Activated CD8-positive, alpha-beta memory T cell treated with anti-CD3 and anti-CD28 coated beads for 4 hours (primary cell): ENCODE data around the gene CAMSAP2.

Experiments
- DNase-seq, 2 donors: peaks; one replicate each; pipeline ENCODE4 v3.0.0-alpha.2; 2020; ENCODE audit warnings: low read depth in 2 of 2

Gene CAMSAP2

DNA sequence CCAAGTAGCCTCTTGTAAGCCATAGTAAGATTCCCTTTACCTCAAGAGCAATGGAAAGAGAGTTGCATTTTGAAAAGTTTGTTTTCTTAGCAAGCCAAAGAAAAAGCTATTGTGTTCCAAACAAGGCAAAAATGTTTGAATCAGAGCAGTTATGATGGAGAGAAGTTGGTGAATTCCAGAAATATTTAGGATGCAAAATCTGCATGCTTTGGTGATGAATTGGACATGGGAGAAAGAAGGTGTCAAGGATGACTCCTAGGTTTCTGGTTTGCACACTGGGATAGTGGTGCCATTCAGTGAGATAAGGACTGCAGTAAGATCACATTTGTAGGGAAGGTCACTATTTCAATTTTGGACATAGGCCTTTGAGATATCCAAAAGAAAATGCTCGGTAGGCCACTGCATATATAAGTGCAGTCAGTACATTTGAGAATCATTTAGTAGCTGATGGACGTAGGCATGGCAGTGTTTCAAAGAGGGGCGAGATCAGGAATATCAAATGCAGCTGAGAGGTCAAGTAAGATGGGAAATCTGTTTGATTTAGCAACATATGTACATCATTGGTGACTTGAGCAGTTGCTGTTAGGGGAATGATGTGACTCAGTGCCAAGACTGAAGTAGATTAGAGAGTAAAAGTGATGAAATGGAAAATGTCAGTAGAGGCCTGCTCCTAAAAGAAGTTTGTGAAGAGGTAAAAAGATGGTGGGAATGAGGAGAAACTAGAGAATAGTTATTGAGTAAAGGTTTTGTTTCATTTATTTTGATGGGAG lies 100.2 kb downstream of the CAMSAP2 start:
- no peak for DNase-seq

DNA sequence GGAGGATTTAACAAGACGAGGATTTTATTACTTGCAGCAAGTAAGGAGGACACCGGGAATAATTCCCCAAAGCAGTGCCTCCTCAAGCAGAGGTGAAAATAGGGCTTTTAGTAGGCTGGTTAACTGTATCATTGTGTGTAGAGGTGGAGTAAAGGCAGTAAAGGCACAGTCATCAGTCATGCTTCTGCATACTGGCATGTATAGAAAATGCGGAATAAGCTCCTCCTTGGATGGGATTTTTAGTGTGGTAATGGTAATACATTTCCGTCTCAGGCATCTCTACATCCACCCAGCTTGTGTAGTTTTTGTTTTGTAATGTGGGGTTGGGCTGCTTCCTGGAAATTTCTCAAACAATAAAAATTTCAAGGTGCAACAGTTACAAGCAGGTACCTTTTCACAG lies 106.7 kb downstream of the CAMSAP2 start:
- no peak for DNase-seq

- no peak for DNase-seq
These were observed 107.7 kb downstream of the CAMSAP2 start for GRCh38 chr1:200846398-200846797.

GRCh38 chr1:200849430-200849829 lies 110.7 kb downstream of the CAMSAP2 start:
- no peak for DNase-seq

DNA sequence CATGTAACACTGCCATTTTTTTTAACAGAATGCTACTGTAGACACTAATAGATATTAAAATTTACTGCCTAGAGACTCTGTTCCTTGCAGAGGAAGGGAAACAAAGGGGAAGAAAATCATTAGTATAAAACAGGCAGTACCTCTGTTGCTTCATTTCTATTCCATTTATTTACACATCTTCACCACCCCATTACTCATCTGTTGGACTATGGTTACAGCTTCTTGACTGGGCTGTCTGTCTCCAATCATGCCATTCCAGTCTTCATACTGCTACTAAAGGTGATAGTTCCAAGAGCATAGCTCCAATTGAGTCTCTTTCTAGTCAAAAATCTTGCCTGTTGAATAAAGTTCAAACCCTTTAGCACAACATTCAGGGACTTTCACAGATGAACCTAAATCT lies 111.9 kb downstream of the CAMSAP2 start:
- no peak for DNase-seq

DNA sequence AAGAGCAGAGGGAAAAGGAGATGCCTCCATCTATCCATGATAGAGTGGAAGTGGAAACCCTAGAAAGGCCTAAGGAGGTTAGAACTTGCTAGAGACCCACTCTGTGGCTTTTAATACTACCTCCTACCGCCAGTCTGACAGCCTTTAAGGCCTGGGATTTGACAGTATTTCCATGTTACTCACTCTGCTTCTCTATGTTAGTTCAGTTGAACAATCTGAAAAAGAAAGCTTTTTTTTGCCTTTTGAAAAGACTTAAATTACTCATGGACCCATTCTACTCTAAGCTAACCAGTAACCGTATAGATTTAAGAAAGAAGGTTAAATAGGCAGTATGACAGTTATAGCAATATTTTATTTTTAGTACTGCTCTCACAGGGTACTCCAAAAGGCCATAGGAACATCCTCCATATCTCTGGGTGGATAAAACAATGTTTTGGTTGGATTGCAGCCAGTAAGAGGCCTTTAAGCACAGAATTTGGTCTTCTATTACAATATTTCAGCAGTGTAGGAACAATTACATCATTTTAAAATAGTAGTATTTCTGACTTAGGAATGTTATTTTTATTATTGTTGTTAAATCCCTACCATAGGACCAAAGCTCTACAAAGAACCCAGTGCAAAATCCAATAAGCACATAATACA lies 118.1 kb downstream of the CAMSAP2 start:
- DNase-seq: no peak

DNA sequence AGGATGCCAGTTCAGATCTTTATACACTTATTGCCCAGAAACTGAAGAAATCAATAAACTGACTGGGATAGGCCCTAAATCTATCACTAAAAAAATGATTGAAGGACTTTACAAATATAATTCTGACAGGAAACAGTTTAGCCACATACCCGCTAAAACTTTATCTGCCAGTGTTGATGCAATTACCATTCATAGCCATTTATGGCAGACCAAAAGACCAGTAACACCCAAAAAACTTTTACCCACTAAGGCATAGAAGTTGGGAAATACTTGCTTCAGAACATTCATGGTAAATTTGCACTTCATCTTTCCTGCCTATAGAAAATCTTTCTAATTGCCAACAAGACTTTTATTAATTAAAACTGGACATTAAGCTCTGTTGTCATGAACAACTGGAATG lies 119.1 kb downstream of the CAMSAP2 start:
- no peak for DNase-seq

GRCh38 chr1:200861937-200862647 lies 123.4 kb downstream of the CAMSAP2 start:
- no peak for DNase-seq

GRCh38 chr1:200862713-200863415 lies 124.2 kb downstream of the CAMSAP2 start:
- DNase-seq: no peak

DNA sequence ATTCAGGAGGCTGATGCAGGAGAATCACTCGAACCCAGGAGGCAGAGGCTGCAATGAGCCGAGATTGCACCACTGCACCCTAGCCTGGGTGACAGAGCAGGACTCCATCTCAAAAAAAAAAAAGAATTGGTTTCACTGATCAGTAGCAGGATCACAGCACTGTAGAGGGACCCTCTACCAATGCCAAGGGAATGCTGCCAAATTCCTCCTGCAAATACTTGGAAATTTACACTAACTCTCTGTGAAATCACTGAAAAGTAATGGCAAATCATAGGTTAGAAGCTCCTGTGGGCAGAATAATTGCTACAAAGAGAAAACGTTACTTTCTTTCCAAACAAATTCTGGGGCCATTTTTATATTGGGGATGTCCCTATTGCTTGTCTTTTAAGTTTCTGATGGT lies 127.4 kb downstream of the CAMSAP2 start:
- DNase-seq: no peak

DNA sequence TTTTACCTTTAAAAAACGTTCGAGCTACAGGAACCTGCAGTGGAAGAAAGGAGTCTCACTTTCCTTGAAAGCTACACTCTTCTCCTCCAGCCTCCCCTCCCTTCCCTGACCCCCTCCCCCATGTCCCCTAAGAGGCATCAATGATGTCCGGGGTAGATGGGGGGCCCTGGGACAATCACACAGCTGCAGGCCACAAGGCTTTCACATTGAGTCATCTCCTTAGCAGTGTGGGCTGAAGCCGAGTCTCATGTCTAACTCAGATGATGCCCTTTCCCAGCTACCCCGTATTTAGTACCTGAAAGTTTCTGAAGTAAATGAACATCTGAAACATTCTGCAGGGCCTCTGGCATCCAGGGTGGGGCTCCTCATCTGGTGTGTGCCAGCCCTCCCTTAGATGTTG lies 127.8 kb downstream of the CAMSAP2 start:
- no peak for DNase-seq

DNA sequence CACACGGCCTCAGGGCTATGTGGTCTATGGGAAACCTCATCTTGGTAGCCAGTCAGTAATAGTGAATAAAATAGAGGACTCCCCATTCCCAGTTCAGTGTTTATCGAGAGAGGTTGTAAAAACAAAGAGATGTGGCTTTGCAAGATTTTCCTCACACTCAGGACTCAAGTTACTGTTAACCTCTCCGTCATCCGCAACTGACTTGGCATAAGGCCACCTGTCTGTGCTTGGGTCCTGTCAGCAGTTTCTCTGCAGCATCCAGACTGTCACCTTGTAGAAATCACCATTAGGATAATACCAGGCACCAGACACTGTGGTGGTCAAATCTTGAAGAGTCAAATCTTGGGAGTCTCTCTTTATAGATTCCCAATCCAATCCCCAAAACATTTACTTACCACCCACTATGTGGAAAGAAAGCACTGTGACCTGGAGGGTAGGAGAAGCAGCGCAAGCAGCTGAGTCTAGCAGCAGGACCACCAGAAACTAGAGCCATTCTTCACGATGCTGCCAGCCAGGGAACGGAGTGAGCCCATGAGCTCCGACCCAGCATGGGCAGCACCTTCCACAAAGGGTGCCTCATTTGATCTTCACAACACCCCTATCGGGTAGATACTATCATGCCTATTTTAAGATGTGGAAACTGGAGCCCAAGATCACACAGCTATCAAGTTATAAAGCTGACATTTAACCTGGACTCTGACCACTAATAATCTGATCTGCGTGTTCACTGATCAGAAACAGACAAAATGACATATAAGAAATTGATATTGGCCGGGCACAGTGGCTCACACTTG lies 128.5 kb downstream of the CAMSAP2 start:
- no peak for DNase-seq

GRCh38 chr1:200869376-200869752 lies 130.7 kb downstream of the CAMSAP2 start:
- DNase-seq: no peak

GRCh38 chr1:200869753-200870391 lies 131.2 kb downstream of the CAMSAP2 start:
- DNase-seq: no peak

DNA sequence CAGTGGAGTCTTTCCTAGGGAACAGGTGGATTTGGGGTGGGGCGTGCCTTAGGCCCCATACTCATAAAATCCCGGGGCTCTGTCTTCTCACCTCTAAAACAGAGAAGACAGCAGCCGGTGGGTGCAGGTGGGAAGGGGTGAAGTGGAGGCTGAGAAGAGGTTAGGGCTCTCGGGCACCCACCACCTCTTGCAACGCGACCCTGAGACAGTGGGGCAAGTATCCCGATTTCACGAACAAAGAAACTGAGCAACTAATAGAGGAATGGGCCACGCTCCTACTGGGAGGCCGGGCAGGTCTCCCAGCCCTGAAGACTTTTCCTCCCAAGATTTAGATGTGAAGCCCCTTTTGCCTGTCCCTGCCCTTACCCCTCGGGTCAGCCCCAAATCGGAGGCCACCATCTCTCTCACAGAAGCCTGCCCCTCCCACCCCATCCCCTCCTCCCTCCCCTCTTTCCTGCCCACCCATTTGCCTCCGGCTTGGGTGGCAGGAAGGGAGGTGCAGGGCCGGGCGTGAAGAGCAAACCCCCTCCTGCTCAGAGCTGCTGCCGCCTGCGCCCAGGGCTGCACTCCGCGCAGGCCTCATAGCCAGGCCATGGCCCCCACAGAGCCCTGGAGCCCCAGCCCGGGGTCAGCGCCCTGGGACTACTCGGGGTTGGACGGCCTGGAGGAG lies 133.9 kb downstream of the CAMSAP2 start, which contains the start of gene GPR25:
GPR25 (plus strand) TSS at position 536 of the 670 bp plus-strand sequence; CDS start at position 593, 57 bp downstream.
- no peak for DNase-seq

DNA sequence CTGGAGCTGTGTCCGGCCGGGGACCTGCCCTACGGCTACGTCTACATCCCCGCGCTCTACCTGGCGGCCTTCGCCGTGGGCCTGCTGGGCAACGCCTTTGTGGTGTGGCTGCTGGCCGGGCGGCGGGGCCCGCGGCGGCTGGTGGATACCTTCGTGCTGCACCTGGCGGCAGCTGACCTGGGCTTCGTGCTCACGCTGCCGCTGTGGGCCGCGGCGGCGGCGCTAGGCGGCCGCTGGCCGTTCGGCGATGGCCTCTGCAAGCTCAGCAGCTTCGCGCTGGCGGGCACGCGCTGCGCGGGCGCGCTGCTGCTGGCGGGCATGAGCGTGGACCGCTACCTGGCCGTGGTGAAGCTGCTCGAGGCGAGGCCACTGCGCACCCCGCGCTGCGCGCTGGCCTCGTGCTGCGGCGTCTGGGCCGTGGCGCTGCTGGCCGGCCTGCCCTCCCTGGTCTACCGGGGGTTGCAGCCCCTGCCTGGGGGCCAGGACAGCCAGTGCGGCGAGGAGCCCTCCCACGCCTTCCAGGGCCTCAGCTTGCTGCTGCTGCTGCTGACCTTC lies 134.5 kb downstream of the CAMSAP2 start:
- no peak for DNase-seq

GRCh38 chr1:200873671-200874397 lies 135.1 kb downstream of the CAMSAP2 start:
- DNase-seq: no peak

DNA sequence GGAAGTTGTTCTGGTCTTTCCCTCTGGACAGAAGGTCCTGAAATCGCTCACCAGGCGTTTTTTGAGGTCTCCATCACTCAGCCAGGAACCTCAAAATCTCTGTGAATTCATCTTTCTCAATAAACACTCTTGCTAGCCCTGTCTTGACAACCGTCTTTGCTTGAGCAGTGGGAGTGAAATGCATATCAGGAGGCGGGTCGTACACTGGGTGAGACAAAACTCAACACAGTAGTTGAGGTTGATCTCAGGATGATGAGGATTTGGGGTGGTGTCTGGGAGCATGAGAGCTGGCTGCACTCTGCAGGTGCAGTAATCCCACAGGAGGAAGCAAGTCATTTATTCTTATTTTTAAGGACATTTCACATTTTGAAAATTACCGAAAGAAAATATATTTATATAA lies 136.0 kb downstream of the CAMSAP2 start:
- no peak for DNase-seq

- no peak for DNase-seq
These were observed 136.7 kb downstream of the CAMSAP2 start for GRCh38 chr1:200875416-200875815.
